IPS DF 6.9 (cell line): Measurements from ENCODE around the gene HERC2.
"Not testable (repeated sequence)": the region's sequence is repeated elsewhere in the genome, so short reads cannot be mapped to it uniquely, and the experiment has no call there.

Source experiments
- DNase-seq: peaks from one replicate; pipeline ENCODE4 v3.0.0-alpha.2; 2013; ENCODE audit warnings: low read depth, low spot score
- H3K27ac ChIP-seq: one replicate; pipeline ENCODE4 v1.5.1; 2013; ENCODE audit warnings: low read length, control low read depth
- H3K27me3 ChIP-seq: 2 replicates; pipeline ENCODE4 v1.6.1; 2013; ENCODE audit warnings: mild to moderate bottlenecking, low read length; ENCODE audit not compliant: control insufficient read depth, insufficient read depth
- H3K36me3 ChIP-seq: 2 replicates; pipeline ENCODE4 v1.6.1; 2013; ENCODE audit warnings: low read length; ENCODE audit not compliant: control insufficient read depth, insufficient read depth
- H3K4me1 ChIP-seq: 2 replicates; pipeline ENCODE4 v1.6.1; 2013; ENCODE audit warnings: low read length; ENCODE audit not compliant: control insufficient read depth, insufficient read depth
- H3K4me3 ChIP-seq: 2 replicates; pipeline ENCODE4 v1.5.1; 2013; ENCODE audit warnings: mild to moderate bottlenecking, low read length
- H3K9me3 ChIP-seq: 2 replicates; pipeline ENCODE4 v1.6.1; 2013; ENCODE audit warnings: low read length, inconsistent platforms; ENCODE audit not compliant: control insufficient read depth, insufficient read depth
- WGBS: extraction: QIAGEN DNeasy Blood & Tissue Kit; methylation state at CpG from one replicate; pipeline ENCODE4 v1.1.7; 2013; ENCODE audit warnings: mixed read lengths, missing lambda C conversion rate; ENCODE audit not compliant: insufficient read length, insufficient coverage; 5-methylcytosine and 5-hydroxymethylcytosine counted together

Gene HERC2, protein sequence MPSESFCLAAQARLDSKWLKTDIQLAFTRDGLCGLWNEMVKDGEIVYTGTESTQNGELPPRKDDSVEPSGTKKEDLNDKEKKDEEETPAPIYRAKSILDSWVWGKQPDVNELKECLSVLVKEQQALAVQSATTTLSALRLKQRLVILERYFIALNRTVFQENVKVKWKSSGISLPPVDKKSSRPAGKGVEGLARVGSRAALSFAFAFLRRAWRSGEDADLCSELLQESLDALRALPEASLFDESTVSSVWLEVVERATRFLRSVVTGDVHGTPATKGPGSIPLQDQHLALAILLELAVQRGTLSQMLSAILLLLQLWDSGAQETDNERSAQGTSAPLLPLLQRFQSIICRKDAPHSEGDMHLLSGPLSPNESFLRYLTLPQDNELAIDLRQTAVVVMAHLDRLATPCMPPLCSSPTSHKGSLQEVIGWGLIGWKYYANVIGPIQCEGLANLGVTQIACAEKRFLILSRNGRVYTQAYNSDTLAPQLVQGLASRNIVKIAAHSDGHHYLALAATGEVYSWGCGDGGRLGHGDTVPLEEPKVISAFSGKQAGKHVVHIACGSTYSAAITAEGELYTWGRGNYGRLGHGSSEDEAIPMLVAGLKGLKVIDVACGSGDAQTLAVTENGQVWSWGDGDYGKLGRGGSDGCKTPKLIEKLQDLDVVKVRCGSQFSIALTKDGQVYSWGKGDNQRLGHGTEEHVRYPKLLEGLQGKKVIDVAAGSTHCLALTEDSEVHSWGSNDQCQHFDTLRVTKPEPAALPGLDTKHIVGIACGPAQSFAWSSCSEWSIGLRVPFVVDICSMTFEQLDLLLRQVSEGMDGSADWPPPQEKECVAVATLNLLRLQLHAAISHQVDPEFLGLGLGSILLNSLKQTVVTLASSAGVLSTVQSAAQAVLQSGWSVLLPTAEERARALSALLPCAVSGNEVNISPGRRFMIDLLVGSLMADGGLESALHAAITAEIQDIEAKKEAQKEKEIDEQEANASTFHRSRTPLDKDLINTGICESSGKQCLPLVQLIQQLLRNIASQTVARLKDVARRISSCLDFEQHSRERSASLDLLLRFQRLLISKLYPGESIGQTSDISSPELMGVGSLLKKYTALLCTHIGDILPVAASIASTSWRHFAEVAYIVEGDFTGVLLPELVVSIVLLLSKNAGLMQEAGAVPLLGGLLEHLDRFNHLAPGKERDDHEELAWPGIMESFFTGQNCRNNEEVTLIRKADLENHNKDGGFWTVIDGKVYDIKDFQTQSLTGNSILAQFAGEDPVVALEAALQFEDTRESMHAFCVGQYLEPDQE (N-terminal part only)

GRCh38 chr15:28322129-28322588, at the start of gene HERC2:
TSS of gene HERC2 (minus strand) at chr15:28322179. CDS start at chr15:28321433, 746 bp downstream.
- not testable (repeated sequence) for H3K36me3 ChIP-seq, H3K9me3 ChIP-seq, H3K4me1 ChIP-seq, H3K27ac ChIP-seq, H3K27me3 ChIP-seq, DNase-seq
- WGBS, result no CpG with 5 or more reads among the region's 52 CpGs
- peak within 1 kb of the TSS; percentile 32; the same call in 1 of the 2 replicates for H3K4me3 ChIP-seq

GRCh38 chr15:28365502-28365901, 43.5 kb upstream of the HERC2 start:
- not testable (repeated sequence) for H3K27ac ChIP-seq, H3K4me3 ChIP-seq, DNase-seq, H3K36me3 ChIP-seq, H3K27me3 ChIP-seq, H3K9me3 ChIP-seq, H3K4me1 ChIP-seq
- no CpG with 5 or more reads among the region's 17 CpGs for WGBS

DNA sequence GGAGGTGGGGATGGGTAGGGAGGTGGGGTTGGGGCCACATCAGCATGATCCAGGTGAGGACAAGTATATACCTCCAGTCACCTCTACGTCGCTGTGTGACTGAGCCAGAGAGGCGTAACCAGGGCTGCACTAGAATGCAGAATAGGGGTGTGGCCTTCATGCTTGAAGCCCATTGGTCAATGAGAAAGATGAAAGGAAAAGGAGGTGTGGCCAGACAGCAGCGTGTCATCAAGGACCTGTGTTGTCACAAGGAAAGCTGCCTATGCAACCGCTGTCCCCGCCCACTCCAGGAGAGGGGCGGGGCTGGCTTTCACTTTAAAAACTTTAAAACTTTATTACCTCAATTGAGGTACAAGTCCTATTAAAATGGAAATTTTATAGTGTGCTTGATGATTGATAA, 36.0 kb upstream of the HERC2 start, which contains the start of gene GOLGA6L24:
TSS of gene GOLGA6L24 (minus strand) at position 101 of the 400 bp plus-strand sequence. CDS start at position 40, 61 bp downstream.
- not testable (repeated sequence) for H3K9me3 ChIP-seq, H3K27me3 ChIP-seq, H3K36me3 ChIP-seq, DNase-seq, H3K4me3 ChIP-seq, H3K27ac ChIP-seq, H3K4me1 ChIP-seq
- no CpG with 5 or more reads among the region's 7 CpGs for WGBS

DNA sequence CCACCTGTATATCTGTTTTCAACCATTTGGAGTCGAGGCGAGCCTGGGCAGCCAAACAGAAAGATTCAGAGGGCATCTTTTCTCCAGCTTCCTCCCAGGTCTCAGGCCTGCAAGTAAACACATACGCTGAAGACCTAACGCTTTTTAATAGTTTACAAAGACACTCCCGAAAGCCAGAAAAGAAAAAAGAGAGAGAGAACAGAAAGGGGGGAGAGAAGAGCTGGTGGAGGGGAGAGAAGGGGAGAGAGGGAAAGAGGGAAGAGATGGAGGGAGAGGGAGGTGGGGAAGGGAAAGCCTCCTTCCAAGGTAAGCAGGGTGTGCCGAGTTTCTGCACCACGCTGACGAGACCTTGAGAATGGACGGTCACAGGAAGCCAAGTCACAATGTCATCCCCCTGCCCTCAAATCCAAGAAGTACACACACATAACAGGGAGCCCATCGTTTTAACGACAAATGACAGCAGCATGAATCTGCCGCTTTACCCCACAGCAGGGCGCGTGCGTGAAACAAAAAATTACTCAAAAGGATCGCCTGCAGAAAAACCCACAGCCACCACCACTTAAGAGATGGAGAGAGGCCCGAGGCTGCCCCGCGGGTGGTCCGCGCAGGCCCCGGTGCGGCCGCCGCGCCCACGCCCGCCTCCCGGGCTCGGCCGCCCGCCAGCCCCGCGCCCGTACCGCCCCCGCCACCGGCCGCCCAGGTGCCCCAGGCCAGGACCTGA, 461 bp downstream of the HERC2 start:
- not testable (repeated sequence) for H3K27ac ChIP-seq, H3K36me3 ChIP-seq, H3K9me3 ChIP-seq, DNase-seq, H3K27me3 ChIP-seq, H3K4me1 ChIP-seq
- no CpG with 5 or more reads among the region's 39 CpGs for WGBS
- H3K4me3 ChIP-seq, result peak overlapping the region; percentile 32; the same call in 1 of the 2 replicates

DNA sequence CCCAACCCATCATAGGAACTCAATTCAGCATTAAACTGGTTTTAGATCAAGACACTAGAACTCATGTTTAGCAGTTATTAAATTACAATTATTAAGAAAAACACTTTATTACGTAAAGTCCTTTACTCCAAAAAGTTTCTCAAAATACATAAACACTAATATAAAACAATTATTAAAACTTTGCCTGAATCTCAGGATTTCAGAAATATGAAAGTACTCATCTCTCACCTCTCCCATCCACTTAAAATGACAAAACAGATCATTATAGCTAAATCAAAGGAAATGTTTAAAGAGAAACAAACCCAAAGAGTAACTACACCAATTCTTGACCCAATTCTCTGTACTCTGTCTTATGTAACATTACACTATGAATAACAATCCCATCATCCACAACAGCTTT, 2.3 kb downstream of the HERC2 start:
- H3K4me1 ChIP-seq, DNase-seq: not testable (repeated sequence)
- 100% methylated on average over 1 of the region's 1 CpG for WGBS

GRCh38 chr15:28318828-28319227, 3.2 kb downstream of the HERC2 start:
- H3K27ac ChIP-seq, H3K4me3 ChIP-seq, H3K36me3 ChIP-seq, H3K9me3 ChIP-seq, H3K4me1 ChIP-seq, H3K27me3 ChIP-seq, DNase-seq: not testable (repeated sequence)
- no CpG with 5 or more reads among the region's 3 CpGs for WGBS

More for the DNA sequence above, 2.3 kb downstream of the HERC2 start:
- not testable (repeated sequence) for H3K27ac ChIP-seq, H3K9me3 ChIP-seq, H3K4me3 ChIP-seq, H3K36me3 ChIP-seq, H3K27me3 ChIP-seq

DNA sequence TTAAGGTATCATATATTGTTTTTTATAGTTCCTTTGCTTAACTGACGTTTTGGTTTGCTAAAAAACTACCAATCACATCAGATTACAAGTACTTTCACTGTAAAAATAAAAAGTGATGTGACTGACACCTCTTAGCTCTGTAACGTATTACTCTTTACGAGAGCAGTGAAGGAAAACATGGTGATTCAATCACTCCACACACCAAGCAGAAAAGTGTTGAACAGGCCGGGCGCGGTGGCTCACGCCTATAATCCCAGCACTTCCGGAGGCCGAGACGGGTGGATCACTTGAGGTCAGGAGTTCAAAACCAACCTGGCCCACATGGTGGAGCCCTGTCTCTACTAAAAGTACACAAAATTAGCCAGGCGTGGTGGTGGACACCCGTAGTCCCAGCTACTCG, 3.9 kb downstream of the HERC2 start:
- WGBS, result no CpG with 5 or more reads among the region's 13 CpGs
- not testable (repeated sequence) for DNase-seq, H3K27ac ChIP-seq

DNA sequence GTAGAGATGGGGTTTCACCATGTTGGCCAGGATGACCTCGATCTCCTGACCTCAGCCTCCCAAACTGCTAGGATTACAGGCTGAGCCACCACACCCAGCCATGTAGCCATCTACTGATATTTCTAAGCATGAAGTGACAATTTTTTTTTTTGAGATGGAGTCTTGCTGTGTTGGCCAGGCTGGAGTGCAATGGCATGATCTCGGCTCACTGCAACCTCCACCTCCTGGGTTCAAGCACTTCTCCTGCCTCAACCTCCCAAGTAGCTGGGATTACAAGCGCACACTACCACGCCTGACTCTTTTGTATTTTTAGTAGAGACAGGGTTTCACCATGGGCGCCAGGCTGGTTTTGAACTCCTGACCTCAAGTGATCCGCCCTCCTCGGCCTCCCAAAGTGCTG, 5.0 kb downstream of the HERC2 start:
- H3K36me3 ChIP-seq, H3K27me3 ChIP-seq, H3K4me3 ChIP-seq, H3K9me3 ChIP-seq, H3K27ac ChIP-seq, H3K4me1 ChIP-seq, DNase-seq: not testable (repeated sequence)
- WGBS, result no CpG with 5 or more reads among the region's 7 CpGs

More for the DNA sequence above, 3.9 kb downstream of the HERC2 start:
- not testable (repeated sequence) for H3K4me3 ChIP-seq, H3K27me3 ChIP-seq, H3K36me3 ChIP-seq, H3K4me1 ChIP-seq, H3K9me3 ChIP-seq

DNA sequence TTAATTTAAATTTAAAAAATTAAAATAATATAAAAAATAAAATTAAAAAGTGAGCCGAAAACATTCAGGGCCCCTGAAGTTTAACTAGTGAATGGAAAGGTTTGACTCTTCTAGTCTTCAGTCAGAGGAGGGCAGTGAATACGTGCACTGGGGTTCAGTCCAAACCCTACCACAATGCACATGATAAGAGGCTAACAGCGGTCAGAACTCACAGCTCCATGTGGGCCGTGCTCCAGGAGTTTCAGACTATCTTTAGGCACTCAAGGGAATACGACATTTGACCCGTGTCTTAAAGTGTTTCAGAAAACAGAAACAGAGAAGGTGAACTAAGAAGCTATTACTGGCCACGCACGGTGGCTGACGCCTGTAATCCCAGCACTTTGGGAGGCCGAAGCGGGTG, 11.5 kb downstream of the HERC2 start:
- H3K36me3 ChIP-seq, H3K27me3 ChIP-seq, DNase-seq, H3K4me1 ChIP-seq, H3K27ac ChIP-seq, H3K4me3 ChIP-seq, H3K9me3 ChIP-seq: not testable (repeated sequence)
- WGBS, result no CpG with 5 or more reads among the region's 11 CpGs
